ENCODE results near the gene PPM1J. TPM values are rescaled to one million over a fixed set of nuclear protein-coding genes. Genes with fewer than 3 reads are reported as not detected.
A peak's percentile ranks its signal among the peaks of the same experiment; 100 is the strongest.
"Not testable (repeated sequence)": the region's sequence is repeated elsewhere in the genome, so short reads cannot be mapped to it uniquely, and the experiment has no call there.

Gene PPM1J, protein sequence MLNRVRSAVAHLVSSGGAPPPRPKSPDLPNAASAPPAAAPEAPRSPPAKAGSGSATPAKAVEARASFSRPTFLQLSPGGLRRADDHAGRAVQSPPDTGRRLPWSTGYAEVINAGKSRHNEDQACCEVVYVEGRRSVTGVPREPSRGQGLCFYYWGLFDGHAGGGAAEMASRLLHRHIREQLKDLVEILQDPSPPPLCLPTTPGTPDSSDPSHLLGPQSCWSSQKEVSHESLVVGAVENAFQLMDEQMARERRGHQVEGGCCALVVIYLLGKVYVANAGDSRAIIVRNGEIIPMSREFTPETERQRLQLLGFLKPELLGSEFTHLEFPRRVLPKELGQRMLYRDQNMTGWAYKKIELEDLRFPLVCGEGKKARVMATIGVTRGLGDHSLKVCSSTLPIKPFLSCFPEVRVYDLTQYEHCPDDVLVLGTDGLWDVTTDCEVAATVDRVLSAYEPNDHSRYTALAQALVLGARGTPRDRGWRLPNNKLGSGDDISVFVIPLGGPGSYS
- 1 to 10 TPM; 1.1 to 1.2 TPM for total RNA-seq
- long read RNA-seq, partial matches to known transcripts = 0 of 4 reads
- long read RNA-seq, other reads (novel, unspliced or antisense) = 1 of 4 reads

DNA sequence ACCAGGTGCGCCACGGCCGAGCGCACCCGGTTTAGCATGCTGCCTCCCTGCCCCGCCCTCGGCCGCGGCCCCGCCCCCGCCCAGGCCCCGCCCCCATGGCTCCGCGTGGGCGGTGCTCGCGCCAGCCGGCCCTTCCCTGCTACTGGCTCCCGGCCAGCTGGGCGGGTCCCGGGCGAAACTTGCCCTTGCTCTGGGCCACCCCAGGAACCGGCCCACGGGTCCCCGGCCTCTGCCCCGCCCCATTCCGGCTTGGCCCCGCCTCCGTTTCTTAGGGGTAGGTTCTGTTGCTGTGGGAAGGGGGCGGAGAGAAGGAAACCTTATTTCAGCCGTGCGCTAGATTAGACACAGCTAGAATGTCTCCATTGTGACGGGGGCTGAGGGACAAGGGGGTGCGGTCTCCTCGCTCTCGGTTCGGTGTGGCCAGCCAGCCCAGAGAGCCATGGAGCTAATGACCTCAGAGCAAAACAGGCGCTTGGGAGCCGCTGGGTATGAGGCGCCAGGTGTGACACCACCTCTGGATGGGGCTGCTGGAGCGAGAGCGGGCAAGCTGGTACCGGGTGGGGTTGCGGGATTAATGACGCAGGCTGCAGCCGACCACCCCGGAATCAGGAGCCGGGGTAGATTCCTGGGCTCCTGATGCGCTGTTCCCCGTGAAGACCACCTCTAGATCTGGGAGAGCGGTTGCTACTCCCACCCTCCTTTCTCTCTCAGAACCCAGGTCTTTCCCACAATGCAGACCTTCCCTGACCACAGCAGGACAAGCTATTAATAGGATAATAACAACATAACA is at the start of gene PPM1J:
PPM1J (minus strand) TSS at position 69 of the 790 bp plus-strand sequence; CDS start at position 38, 31 bp downstream.
- peak; percentile 98 to 100 for DNase-seq
- intact Hi-C loops (cut with DNase I, micrococcal nuclease) = loop anchor here (2.0 to 10.0 kb wide), 3 partner anchors 89 to 329 kb away; no protein-coding TSS in a partner anchor
- ATAC-seq = peak; percentile 83

DNA sequence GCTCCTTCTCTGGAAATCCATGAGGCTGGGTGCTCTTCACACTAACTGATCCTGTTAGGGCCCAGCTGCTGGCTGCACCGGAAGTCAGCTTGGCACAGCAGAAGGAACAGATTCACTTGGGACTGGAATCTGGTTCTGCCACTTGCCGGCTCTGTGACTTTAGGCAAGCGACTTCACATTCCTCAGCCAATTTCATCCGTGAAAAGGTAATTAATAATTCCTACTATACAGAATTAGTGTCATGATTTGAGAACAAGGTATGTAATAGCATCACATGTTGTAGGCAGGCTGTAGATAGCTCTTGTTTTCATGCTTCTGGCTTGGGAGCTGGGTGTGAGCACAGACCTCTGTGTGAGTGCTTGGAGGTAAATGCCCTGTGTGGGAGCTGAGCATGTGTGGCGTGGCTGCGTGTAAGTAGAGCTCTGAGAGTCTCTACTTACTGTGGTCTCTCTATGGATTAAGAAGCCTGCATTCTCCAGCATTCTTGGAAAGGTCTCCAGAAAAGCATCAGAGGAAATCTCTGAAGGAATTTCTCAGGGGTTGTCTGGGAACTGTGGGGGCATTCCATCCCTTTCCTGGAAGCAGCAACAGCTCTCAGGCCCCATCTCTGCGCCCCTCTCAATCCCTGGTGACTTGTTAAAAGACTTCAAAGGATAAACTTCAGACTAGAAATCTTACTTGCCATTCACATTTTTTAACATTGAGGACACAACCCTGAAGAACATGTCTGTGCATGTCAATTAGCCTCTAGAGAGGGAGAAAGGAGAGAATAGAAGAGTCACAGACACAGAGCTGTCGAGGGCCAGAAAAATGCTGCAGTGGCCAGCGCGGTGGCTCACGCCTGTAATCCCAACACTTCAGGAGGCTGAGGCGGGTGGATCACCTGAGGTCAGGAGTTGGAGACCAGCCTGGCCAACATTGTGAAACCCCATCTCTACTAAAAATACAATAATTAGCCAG is 47.7 kb upstream of the PPM1J start:
- no peak for DNase-seq
- no peak for ATAC-seq
- intact Hi-C loops (cut with DNase I, micrococcal nuclease) = no loop called here

DNA sequence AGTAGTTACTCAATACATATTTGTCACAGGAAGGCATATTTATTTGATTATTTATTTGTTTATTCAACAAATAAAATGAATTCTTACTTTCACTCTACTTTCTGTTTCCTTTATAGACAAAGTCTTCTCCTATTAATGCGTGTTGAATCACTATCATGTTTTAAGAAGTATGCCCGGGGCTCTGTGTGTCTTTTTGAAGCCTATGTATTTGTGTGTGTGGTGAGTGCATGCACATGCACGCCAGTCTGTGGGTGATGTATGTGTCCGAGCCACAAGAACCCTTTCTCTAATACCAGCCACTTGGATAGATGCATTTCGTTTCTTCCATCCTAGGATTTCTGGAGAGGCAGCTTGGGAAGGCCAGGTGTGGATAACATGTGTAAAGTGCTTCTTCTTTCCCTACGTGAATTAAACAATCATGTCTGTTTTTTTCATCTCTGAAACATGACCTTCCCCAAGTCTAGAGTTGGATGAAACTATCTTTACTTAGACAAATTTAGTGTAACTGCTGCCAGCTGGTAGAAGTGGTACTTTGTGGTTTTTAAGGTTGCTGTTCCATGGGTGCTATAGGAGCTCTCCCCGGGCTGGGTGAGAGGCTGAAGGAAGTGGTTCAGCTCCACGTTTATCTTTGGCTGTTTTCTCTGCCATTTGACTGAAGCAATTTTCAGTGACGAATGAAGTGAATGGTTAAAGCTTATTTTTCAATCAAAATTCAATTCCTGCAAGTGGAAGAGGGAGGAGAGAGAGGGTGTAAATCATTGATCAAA is 46.8 kb upstream of the PPM1J start:
- ATAC-seq = no peak

DNA sequence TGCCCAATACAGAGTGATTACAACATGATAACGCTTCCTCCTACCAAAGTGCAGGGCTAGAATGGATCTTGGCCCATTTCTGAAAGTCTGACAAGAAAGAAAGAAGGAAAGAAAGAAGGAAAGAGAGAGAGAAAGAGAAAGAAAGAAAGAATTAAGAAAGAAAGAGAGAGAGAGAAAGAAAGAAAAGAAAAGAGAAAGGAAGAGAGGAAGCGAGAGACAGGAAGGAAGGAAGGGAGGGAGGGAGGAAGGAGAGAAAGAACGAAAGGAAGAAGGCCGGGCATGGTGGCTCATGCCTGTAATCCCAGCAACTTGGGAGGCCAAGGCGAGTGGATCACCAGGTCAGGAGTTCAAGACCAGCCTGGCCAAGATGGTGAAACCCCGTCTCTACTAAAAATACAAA is 44.1 kb upstream of the PPM1J start:
- no peak for ATAC-seq
- intact Hi-C loops (cut with DNase I, micrococcal nuclease) = no loop called here
- DNase-seq = no peak

More for the DNA sequence above, 46.8 kb upstream of the PPM1J start:
- no peak for DNase-seq
- intact Hi-C loops (cut with DNase I, micrococcal nuclease) = no loop called here

DNA sequence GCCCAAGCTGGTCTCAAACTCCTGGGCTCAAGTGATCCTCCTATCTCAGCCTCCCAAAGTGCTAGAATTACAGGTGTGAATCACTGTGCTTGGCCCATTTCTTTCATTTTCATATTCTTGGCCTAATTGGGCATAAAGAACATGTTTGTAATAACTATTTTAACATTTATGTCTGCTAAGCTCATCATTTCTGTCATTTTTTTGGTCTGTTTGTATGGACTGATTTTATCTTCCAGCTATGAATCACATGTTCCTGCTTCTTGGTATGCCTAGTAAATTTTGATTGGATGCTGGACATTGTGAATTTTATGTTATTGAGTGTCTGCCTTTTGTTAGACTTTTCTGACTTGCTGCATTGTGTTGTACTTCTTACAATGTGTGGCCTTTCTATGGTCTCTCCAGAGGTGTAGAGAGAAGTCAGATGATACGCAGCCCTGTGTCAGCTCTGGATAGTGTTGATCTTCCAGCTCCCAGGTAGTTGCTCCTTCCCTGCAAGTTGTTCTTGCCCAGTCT is 39.0 kb upstream of the PPM1J start:
- ATAC-seq (no peak), DNase-seq (no peak)
- intact Hi-C loops (cut with DNase I, micrococcal nuclease) = no loop called here

DNA sequence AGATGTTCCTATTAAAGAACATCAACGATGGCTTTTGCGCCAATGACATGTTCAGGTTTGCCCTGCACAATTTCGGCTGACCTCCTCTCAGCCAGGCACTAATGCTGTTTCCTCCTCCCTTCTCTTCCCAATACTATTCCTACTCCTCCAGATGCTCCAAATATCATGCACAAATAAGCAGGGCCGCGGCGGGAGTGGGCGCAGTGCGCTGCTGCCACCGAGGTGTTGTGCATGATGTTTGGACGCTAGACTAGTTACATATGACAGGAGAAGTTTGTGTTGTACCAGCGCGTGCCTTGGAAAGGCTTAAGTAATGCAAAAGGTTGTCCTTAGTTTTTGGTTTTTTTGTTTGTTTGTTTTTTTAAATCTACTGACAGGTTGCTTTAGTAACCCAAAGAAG is 33.3 kb upstream of the PPM1J start:
- no peak for DNase-seq
- intact Hi-C loops (cut with DNase I, micrococcal nuclease) = no loop called here
- ATAC-seq = no peak

DNA sequence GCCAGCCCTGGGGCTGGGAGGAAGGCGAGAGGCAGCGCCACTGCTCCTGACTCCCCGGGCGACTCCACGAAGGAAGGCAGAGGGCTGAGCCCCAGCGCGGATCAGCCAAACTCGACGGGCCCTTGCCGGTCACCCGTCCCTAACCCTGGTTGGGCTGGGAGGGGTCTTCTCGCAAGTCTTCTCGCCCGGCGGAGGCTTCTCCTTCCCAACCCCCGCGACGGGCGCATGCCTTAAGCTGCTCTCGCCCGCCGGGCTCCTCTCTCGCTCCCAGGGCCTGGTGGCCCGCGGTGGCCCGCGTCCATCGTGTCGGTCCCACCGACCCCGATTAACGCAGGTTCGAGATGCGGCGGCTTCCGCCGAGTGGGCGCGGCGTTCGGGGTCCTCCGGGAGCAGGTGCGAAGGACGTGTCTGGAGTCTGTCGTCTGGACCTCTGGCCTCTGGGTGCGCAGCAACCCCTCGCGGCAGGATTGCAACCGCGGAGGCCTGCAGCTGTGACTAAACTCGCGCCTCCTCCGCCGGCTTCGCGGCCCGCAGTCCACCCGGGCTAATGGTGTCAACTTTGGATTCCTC is 29.0 kb upstream of the PPM1J start:
- intact Hi-C loops (cut with DNase I, micrococcal nuclease) = no loop called here
- DNase-seq (peak in 1 of 2 donors; percentile 14), ATAC-seq (peak; percentile 63)

DNA sequence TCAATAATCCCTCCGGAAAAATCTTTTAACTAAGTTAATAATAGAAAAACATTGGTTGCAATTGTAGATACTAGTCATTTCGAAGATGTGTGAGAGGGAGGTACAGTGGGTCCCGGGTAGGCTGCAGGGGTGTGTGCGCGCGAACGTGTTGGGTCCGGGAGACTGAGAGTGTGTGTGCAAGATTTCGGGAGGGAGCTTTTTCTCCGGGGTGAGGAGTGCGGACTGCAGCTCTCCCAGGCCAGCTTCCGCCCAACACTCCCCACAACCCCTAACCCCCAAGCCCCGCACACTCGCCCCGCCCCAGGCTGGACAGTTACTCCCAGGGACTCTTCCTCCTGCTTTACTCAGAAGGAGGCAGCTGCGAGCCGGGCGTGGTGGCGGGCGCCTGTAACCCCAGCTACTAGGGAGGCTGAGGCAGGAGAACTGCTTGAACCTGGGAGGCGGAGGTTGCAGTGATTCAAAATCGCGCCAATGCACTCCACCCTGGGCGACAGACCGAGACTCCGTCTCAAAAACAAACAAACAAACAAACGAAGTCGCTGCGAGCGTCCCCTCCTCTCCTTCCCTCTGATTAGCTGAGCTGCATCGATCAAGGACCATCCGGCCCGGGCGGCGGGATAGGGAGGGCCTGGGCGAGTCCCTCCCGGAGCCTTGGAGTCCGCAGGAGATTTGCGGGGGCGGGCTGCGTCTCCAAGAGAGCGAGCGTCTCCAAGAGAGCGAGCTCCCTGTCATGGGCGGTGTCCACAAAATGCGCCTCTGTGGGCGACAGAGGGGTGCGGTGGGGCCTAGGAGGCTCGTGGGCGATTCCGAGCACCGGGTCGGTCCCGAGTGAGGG is 28.3 kb upstream of the PPM1J start:
- no peak for DNase-seq

DNA sequence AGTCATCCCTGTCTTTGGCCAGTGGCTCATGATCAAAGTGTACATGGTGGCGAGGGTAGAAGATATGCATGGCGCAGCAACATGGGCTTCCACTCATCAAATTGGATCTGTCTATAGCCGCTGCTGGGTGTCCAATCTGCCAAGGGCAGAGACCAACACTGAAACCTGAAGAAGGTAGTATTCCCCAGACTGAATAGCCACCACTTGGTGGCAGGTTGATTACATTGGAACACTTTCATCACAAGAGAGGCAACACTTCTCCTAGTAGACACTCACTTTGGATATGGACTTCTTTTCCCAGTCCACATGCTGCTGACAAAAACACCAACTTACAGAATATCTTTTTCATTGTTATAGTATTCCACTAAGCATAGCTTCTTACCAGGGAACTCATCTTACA is 22.4 kb upstream of the PPM1J start:
- ATAC-seq (no peak), DNase-seq (no peak)
- intact Hi-C loops (cut with DNase I, micrococcal nuclease) = no loop called here

More for the DNA sequence above, 28.3 kb upstream of the PPM1J start:
- intact Hi-C loops (cut with DNase I, micrococcal nuclease) = no loop called here
- no peak for ATAC-seq

DNA sequence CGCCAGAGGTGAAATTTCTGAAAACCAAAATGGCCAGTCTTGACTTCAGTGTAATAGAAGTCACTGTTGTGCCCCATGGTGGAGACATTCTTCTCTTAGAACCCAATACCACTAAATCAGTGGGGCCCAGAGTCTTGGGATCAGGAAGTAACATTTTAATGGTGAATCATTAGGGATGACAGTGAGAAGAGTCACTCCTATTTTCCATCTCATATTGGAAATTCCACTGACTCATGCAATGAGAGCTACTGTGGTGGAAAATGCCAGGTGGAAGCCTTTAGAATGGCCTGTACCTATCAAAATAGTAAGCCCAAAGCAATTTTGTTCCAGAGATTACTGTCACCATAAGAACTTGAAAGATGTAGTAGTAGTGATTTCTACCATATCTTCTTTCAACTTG is 20.6 kb upstream of the PPM1J start:
- no peak for ATAC-seq

DNA sequence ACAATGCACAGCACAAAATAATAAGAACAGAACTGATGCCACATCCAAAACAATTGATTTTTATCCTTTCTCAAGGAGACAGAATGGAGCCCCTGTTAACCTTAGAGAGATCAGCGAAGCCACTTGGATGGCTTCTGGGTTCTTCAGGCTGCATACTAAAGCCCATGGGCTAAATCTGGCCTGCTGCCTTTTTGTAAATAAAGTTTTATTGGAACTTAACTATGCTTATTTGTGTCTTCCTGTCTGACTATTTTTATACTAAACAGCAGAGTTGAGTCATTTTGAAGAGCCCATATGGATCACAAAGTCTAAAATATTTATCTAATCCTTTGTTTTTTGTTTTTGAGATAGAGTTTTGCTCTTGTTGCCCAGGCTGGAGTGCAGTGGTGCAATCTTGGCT is 16.3 kb upstream of the PPM1J start:
- no peak for ATAC-seq
- DNase-seq = no peak
- intact Hi-C loops (cut with DNase I, micrococcal nuclease) = no loop called here

More for the DNA sequence above, 20.6 kb upstream of the PPM1J start:
- intact Hi-C loops (cut with DNase I, micrococcal nuclease) = no loop called here
- DNase-seq = no peak

DNA sequence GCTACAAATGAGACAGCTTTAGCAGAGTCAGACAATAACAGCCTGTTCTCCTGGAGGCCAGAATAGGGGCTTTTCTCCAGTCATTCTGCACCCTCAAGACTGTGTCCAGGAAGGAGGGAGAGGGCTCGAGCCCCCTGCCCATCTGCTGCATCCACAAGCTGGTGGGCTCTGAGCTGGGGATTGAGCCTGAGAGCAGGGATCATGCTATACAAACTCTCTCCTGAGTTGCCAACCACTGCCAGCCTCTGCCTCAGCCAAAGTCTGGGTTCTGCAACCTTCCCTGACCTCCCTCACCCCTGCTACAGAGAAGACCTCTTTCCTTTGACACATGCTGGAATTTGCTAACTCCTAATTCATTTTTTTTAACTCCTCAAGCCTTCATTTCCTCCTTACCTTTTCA is 14.8 kb upstream of the PPM1J start:
- intact Hi-C loops (cut with DNase I, micrococcal nuclease) = no loop called here
- no peak for ATAC-seq
- no peak for DNase-seq

DNA sequence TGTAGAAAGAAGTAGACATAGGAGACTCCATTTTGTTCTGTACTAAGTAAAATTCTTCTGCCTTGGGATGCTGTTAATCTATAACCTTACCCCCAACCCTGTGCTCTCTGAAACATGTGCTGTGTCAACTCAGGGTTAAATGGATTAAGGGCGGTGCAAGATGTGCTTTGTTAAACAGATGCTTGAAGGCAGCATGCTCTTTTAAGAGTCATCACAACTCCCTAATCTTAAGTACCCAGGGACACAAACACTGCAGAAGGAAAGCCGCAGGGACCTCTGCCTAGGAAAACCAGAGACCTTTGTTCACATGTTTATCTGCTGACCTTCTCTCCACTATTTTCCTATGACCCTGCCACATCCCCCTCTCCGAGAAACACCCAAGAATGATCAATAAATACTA is 13.9 kb upstream of the PPM1J start:
- DNase-seq; ATAC-seq; intact Hi-C loops (cut with DNase I, micrococcal nuclease): not testable (repeated sequence)

DNA sequence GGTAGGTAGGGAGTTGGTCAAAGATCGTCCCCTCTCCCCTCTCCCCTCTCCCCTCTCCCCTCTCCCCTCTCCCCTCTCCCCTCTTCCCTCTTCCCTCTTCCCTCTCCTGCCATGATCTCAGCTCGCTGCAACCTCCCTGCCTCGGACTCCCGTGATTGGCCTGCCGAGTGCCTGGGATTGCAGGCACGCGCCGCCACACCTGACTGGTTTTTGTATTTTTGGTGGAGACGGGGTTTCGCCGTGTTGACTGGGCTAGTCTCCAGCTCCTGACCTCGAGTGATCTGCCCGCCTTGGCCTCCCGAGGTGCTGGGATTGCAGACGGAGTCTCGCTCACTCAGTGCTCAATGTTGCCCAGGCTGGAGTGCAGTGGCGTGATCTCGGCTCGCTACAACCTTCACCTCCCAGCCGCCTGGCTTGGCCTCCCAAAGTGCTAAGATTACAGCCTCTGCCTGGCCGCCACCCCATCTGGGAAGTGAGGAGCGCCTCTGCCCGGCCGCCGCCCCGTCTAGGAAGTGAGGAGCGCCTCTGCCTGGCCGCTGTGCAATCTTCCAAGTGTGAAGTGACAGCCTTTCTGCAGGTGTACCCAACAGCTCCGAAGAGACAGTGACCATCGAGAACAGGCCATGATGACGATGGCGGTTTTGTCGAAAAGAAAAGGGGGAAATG is 13.3 kb upstream of the PPM1J start:
- DNase-seq; intact Hi-C loops (cut with DNase I, micrococcal nuclease); ATAC-seq: not testable (repeated sequence)

DNA sequence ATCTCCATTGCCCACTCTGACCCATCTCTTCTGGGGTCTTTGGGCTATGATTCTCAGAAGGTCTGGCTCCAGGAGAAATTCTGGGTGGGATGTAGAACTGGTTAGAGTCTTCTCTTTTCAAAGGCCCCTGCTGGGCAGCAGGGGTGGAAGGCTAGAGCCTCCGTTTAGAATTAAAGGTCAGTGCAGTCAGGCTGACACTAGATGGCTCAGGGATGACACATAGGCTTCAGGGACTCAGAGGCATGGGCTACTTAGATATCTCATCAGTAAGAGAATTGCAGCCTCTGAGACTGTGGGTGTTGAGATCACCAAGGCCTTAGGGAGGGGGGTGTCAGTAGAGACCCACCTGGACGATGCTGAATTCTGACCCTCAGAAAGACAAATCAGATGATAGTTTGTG is 12.6 kb upstream of the PPM1J start:
- intact Hi-C loops (cut with DNase I, micrococcal nuclease) = no loop called here
- no peak for DNase-seq
- ATAC-seq = no peak

DNA sequence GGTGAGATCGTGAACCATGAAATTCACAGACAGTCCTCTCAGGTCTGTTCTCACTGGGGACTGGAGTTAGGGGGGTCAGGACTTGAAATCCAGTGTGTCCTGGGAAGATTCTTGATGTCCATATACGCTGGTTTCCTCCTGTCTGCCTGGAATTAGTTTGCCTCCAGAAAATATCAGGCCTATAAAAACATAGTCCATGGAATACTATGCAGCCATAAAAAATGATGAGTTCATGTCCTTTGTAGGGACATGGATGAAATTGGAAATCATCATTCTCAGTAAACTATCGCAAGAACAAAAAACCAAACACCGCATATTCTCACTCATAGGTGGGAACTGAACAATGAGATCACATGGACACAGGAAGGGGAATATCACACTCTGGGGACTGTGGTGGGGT is 9.1 kb upstream of the PPM1J start:
- ATAC-seq; DNase-seq; intact Hi-C loops (cut with DNase I, micrococcal nuclease): not testable (repeated sequence)
